Jurkat, Clone E6-1 (cell line): ENCODE data around the gene UFD1.

Experiments
- DNase-seq: peaks from one replicate; pipeline ENCODE4 v3.0.0-alpha.2; 2011; ENCODE audit warnings: low read depth, low spot score
- H3K4me3 ChIP-seq: 2 replicates; pipeline ENCODE4 v1.5.1; 2011; ENCODE audit warnings: mild to moderate bottlenecking, low read length, control low read depth, moderate library complexity

UFD1 gene

DNA sequence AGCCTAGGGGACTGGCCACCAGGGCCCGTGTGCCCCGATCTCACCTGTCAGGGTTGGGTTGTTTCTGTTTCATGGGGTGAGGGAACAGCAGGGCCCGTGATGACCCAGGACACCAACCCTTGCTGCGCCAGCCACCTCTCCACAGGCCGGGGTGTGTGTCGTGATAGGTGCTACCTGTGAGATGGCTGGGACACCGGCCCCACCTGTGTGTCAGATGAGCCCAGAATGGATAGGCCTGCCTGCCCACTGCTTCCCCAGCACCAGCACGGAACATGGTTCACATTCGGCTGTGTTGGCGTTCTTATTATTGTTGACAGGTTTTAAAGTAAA is 38.1 kb upstream of the UFD1 start:
- no peak for DNase-seq
- H3K4me3 ChIP-seq: no peak overlapping the region

DNA sequence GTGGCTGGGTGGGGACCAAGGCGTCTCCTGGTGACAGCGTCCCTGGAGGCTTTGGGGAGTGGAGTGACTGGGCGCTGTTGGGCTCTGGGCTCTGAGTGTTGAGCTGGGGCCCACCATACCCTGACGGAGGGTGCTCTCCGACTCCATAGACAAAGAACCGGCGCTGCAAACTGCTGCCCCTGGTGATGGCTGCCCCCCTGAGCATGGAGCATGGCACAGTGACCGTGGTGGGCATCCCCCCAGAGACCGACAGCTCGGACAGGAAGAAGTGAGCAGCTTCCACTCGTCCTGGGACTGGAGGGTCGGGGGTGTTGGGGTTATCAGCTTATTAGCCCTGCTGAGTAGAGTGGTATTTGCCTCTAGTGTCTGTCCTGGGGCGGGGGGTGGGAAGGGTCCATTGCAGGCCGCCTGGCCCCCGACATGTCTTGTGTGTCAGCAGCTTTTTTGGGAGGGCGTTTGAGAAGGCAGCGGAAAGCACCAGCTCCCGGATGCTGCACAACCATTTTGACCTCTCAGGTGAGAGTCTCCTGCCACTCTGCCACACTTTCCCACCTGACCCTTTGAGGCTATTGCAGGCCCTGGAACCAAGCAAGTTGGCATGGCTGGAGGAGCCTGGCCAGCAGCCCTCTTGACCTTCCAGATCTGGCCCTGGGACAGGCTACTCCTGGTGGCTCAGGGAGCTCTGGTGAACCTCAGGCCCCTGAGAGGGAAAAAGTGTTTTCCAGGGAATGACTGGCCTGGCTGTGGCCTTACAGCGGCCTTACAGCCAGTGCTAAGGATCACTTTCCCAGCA is 37.6 kb upstream of the UFD1 start:
- H3K4me3 ChIP-seq: no peak overlapping the region
- DNase-seq: no peak

DNA sequence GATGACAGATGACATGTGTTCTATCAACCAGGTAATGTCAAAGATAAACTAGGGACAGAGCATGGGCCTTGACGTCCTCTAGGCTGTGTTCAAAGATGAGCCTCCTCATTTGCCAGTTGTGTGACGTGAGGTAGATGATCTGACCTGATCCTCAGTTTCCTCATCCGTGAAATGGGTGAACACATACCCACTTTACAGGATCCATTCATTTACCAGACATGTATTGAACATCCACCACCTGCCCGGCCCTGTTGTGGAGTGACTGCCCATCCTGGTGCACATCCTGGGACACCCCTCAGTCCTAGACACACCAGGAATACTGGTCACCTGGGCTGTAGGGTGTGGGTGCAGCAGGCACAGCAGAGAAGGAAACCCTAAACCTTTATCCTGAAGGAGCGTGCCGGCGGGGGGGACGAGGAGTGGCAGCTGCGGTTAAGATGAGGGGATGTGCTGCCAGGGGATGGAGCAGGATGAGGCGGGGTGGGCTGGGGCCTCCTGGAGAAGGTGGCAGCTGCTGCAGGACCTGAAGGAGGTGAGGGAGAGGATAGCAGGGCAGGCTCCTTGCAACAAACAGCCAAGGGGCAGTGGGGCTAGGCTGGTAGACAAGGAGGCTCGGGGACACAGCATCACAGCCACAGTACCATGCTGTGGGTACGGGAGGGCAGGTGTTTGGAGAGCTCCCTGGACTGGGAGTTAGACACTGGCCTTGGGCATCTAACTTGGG is 36.8 kb upstream of the UFD1 start:
- H3K4me3 ChIP-seq: no peak overlapping the region
- DNase-seq: no peak

DNA sequence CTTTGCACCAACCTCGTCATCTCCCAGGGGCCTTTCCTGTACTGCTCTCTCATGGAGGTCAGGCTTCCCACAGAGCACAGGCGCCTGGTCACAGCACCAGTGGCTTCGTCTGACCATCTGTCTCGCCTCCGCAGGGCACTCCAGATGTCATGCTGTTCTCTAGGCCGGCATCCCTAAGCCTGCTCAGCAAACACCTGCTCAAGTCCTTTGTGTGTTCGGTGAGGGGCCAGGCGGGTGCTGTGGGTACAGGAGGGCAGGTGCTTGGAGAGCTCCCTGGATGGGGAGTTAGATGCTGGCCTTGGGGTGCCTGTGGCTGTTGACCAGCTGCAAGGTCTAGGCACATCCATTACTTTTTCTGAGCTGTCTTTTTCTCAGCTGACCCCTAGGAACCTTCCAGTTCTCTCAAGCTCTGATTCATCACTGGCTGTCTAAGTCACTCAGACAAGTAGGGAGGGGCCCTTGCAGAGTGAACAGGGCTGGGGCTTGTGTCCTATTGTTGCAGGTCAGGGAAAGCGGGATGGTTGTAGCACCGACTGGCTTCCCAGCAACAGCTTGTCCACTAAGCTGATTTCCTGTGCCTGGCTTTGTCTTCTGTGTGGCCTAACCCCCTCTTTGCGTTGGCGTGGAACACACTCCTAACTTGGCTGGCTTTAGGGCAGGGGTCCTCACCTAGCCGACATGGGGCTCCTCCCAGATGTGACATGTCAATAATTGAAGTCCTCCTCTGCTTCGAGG is 36.0 kb upstream of the UFD1 start:
- DNase-seq: no peak

DNA sequence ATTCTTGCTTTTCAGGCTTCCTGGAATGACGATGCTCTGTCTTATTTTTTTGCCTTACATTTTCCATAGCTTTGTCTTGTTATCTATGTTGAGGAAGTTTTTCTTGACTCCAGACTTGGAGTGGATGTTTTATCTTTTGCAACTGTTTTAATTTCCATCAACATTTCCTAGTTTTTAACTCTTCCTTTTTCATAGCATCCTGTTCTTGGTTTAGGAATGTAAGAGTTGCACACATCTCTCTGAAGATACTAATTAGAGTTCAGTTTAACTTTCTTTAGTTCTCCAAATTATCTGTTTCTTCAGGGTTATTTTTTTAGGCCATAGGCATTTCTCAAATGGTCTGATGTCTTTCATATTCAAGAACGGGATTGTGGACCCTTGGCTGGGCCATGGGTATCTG is 34.8 kb upstream of the UFD1 start:
- H3K4me3 ChIP-seq: no peak overlapping the region
- no peak for DNase-seq

More for the DNA sequence above, 36.0 kb upstream of the UFD1 start:
- no peak overlapping the region for H3K4me3 ChIP-seq

DNA sequence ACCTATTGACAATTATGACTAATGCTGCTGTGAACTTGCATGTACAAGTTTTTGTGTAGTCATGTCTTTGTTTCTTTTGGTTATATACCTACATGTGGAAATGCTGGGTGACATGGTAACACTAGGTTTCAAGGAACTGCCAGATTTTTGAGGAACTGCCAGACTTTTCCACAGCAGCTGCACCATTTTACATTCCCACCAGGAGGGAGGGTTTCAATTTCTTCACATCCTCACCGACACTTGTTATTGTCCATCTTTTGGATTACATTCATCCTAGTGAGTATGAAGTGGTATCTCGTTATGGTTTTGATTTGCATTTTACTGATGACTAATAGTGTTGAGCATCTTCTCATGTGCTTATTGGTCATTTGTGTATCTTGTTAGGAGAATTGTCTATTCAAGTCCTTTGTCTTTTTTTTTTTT is 31.9 kb upstream of the UFD1 start:
- no peak overlapping the region for H3K4me3 ChIP-seq
- DNase-seq: no peak

DNA sequence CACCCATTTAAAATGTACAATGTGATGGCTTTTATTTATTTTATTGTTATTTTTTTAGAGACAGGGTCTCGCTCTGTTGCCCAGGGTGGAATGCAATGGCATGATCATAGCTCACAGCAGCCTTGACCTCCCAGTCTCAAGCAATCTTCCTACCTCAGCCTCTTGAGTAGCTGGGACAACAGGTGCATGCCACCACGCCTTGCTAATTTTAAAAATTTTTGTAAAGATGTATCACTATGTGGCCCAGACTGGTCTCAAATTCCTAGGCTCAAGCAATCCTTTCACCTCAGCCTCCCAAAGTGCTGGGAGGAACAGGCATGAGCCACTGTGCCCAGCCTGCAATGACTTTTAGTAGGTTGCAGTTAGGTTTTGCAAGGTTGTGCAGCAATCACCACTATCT is 30.9 kb upstream of the UFD1 start:
- DNase-seq: no peak
- H3K4me3 ChIP-seq: no peak overlapping the region

DNA sequence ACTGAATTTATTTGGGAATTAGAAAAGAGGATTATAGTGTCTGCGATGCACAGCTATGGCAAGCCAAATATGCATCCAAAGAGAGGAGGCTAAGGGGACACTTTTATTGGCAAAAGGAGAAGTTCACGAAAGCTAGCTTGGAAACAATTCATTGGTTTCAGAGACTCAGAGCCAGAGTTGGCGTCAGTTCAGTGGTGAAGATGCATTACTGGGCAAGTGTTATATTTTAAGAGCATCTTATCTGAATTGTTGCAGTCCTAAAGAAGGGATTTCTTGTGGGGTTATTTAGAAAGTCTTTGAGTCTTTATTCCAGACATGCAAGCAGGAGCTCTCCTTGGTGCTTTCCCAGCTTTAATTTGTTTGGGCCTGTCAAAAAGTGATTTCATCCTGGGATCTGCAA is 30.2 kb upstream of the UFD1 start:
- no peak overlapping the region for H3K4me3 ChIP-seq
- DNase-seq: no peak

DNA sequence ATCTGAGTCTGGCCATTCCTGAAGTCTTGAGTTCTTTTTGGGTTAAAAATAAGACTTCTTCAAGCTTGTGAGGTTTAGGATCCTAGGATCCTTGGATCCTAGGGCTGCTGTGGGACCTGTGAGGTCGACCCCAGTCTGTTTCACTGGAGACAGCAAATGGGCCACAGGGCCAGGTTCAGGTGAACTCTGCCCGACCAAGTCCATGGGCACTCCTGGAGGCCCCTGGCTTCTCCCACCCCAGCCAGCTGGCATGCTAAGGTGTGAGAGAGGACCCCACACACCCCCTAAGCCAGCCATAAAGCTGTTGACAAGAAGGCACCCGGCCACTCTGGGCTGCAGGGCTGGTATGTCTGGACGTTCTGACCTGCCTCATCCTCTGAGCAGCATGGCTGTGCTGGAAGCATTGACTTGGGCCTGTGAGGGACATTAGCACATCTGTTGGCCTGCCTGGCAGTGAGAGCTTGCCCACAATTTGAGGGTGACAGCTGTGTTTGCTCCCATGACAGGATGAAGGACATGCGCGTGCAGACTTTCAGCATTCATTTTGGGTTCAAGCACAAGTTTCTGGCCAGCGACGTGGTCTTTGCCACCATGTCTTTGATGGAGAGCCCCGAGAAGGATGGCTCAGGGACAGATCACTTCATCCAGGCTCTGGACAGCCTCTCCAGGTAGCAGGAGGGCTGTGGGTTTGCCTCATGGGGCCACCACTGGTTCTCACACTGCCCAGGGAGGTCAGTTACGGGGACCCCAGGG is 29.2 kb upstream of the UFD1 start:
- DNase-seq: no peak
- no peak overlapping the region for H3K4me3 ChIP-seq

DNA sequence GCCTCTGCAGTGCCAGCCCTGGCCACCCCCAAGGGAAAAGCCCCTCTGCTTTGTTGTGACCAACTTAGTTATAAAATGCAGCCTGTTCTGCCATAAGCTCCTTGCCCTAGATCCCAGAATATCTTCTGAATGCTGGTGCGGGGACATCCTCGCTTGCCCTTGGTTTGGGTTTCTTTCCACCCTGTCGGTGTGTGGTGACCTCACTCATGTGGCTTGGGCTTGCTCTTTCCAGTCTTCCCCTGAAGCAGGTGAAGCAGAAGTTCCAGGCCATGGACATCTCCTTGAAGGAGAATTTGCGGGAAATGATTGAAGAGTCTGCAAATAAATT is 28.5 kb upstream of the UFD1 start:
- no peak for DNase-seq

DNA sequence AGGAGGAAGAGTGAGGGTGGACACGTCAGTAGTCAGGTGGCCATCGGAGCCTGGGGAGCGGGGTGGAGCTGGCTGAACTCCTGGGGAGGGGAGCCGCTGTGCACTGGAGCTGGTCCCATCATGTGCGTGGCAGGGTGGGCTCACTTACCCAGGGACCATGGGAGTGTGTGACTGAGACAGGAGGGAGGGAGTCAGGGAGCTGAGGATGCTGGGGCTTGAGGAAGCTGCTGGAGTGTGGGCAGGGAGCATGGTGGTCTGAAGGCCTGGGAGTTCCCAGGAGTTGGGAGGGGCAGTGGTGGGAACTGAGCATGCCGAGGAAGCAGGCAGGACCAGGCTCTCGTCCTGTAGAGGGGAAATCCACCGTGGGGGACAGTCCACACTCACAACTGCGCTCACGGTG is 27.2 kb upstream of the UFD1 start:
- no peak for DNase-seq
- no peak overlapping the region for H3K4me3 ChIP-seq

More for the DNA sequence above, 28.5 kb upstream of the UFD1 start:
- no peak overlapping the region for H3K4me3 ChIP-seq

DNA sequence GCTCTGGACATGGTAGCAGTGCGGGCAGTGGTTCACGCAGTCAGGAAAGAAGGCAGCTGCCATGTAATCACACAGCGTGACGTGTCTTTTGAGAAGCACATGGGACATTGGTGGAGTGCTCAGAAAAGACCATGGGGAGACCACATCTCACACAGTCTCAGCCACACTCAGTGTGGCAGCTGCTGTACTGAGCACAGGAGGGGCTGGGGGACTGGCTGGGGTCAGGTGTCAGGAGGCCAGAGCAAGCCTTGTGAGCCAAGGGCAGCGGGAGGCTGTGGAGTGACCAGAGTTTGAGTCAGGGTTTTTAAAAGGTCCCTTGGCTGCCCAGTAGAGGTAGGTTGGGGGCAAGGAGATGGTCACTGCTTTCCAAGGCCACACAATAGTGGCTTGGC is 26.7 kb upstream of the UFD1 start:
- no peak for DNase-seq
- H3K4me3 ChIP-seq: no peak overlapping the region

DNA sequence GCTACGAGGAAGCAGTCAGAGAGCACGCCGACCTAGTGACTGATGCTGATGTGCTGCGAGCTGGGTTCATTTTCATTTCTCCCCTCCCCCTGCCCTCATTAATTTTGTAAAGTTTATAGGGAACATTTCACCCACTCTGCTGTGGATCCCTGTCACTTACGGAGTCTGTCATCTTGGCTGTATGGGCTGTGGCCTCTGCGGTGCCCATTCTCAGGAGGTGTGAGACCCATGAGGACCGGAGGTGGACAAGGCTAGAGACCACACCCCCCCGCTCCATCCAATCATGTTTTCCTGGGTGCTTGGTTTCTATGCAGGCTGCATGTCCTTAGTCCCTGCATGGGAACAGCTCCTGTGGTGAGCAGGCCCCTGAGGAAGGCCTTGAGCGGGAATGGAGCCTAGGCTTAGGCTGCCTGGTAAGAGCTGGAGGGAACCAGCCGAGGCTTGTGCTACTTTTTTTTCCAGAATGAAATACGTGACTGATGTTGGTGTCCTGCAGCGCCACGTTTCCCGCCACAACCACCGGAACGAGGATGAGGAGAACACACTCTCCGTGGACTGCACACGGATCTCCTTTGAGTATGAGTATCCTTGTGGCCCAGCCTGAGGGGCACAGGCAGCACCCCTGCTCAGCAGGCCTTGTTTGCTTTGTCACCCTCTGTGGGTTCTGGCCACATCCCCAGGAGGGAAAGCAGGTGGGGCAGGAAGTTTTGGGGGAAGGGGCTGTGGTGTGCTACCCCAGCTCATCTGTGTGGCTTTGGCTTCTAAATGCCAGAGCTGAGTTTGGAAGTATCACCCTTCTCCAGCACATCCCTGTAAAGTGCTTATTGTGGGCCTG is 26.1 kb upstream of the UFD1 start:
- DNase-seq: peak; percentile 80
- H3K4me3 ChIP-seq: peak overlapping the region; percentile 15; the same call in 1 of the 2 replicates

DNA sequence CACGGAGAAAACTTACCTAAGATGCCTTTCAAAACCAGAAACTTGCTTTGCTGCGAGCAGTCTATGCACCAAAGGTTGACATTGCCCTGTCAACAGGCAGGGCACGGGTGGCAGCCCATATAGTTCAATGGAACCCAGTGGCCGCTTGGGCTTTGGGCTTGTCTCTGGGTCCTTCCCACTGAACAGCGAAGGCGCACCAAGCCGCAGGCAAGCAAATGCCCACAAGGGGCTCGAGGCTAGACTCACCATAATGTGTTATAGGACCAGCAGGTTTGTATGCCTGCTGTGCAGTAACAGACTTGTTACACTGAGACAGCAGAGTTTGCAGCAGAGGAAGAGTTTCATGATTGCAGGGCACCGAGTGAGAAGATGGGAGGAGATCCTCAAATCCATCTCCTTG is 24.9 kb upstream of the UFD1 start:
- peak; percentile 17 for DNase-seq
- H3K4me3 ChIP-seq: no peak overlapping the region

DNA sequence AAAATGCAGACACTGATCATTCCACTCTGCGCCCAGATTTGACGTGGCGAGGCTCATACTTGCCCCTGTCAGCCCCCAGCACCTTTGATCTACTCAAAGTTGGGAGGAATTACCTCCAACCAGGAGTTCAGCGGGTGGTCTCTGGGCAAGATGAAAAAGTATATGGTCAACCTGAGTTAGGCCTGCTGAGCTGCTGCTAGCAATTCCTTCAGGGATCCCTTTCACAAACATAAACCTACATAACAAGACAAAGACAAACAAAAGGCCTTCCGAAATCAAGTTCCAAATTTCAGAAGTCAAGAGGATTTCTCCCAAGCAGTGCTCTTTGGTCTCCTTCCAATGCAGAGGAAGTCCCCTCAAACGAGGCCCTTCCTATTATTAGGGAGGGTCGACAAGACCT is 24.4 kb upstream of the UFD1 start:
- DNase-seq: no peak
- no peak overlapping the region for H3K4me3 ChIP-seq

DNA sequence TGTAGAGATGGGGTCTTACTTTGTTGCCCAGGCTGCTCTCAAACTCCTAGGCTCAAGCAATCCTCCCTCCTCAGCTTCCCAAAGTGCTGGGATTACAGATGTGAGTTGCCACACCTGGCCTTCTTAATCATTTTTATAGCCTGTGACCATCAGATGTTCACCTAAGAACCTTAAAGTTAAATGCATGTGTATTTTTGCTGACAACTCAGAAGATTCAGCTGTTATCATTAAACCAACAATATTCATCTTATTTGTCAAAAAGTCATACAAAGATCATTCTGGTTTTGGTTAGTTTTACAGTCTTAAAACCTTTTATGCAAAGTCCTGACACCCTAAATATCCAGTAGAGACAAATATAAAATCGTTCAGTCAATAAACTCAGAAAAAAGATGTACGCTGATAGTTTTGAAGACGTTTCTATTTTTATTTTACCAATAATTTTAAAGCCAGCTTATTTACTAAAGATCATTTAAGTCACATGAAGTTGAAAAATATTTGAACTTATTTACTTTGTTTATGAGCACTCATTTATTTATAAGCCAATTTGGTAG is 23.0 kb upstream of the UFD1 start:
- H3K4me3 ChIP-seq: no peak overlapping the region
- DNase-seq: no peak

DNA sequence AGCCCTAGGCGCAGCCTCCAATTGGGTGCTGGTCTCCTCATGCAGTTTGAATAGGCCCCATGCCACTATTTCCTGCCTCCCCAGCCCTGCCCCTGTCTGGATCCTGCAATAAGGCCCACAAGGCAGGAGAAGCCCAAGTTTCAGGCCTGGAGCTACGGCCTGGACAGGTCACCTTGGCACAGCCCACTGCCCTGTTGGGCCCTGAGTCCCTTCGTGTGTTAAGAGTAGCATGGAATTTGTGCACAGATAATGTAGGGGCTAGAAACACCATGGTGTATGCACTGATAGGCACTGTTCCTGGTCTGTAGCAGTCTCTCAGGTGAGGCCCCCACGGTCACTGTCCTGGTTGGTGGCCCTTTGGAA is 20.9 kb upstream of the UFD1 start:
- DNase-seq: no peak
- H3K4me3 ChIP-seq: no peak overlapping the region

DNA sequence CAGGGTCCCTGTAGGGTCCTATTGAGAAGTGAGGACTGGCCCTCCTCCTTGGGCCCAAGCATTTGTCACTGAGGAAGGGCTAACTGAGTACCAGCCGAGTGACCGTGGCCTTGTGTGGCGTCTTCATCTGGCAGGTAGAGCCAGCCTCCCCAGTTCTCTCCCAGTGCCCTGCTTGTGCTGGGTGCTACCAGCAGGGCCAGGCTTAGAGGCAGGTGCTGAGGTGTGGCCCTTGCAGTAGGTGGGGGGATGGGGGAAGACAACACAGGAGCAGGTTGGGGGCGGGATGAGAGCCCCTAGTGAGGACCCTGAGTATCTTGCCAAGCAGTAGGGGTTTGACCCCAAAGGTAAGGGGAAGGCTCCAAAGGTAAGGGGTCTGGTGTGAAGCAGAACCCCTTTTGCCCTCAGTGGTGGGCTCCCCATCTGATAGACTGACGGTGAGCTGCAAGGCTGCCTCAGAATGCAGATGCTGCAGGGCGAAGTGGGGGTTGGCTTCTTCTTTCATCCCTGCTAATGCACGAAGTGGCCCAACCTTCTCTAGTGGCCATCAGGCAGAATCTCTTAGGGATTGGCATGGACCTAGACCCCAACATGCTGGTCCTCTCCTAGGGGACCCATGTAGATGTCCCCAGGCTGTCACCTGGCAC is 20.4 kb upstream of the UFD1 start:
- no peak overlapping the region for H3K4me3 ChIP-seq
- DNase-seq: no peak
